HG02623 (cell line): ENCODE results near the gene DENND1A.

Experiments used
- ATAC-seq: cut with Tn5 transposase; IDR thresholded peaks from one replicate; pipeline ENCODE4 v1.9.1; 2021; ENCODE audit warnings: moderate library complexity; ENCODE audit not compliant: unreplicated experiment

Gene DENND1A

DNA sequence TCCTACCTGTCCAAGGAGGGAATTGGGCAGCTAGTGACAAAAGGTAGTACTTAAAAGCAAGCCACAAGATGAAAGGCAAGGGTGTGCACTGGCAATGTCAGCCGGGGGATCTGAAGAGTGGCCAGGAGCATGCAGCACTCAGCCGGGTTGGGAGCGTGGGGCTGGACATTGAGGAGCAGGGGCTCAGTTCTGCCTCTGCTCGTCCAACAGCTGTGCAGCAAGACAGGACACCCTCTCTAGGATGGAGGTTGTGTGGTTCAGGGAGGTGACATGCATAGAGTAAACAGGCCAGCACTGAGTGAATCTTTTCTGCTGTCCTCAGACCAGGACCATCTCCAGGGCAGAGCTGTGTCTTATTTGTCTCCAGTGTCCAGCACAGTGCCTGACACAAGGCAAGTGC, 338.6 kb downstream of the DENND1A start:
- no peak for ATAC-seq

DNA sequence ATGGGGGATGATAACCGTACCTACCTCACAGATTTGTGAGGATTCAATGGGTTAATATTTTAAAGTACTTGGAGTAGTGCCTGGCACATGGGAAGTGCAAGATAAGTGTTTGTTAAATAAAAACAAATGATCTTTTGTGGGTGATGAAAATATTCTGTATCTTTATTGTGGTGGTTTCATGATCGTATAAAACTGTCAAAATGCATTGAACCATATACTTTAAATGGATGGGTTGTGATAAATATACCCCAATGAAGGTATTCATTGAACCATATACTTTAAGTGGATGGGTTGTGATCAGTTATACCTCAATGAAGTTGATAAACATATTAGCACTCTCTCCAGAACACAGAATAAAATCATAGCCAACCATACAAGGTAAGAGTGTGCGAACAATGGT, 339.4 kb downstream of the DENND1A start:
- no peak for ATAC-seq

DNA sequence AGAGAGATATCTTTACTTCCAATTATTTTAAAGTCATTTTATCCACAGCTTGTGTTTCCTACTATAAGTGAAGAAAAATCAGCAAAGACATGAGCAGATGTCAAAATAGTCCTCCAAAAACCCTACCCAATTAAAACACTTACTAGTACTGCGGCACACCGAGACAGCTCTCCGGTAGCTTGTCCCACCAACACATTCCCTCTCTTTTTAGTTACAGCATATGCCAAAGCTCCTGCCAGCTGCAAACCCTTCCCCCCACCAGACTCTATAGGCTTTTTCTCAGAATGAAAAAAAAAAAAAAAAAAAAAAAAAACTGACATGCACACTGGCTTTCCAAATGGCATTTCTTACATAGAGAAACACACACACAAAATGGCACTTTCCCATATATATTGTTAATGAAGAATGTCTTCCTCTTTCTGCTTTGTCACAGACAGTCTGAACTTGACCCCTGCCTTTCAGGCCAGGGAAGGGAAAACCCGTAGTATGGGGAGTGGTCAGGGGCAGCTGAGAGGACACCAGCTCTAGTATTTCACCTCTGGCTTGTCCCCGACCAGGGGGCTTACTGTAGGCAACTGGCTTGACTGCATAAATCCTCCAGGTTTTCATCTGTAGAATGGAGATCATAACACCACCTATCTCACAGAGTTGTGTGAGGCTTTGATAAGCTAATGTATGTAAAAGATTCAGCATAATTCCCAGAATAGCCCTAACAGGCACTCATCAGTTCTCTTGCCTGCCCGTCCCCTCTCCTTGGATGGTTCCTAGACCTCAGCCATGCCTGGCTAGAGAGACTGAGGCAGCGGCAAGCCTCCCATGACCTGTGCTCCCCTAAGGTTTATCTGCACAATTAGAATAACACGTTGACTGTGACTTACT, 340.3 kb downstream of the DENND1A start:
- no peak for ATAC-seq

DNA sequence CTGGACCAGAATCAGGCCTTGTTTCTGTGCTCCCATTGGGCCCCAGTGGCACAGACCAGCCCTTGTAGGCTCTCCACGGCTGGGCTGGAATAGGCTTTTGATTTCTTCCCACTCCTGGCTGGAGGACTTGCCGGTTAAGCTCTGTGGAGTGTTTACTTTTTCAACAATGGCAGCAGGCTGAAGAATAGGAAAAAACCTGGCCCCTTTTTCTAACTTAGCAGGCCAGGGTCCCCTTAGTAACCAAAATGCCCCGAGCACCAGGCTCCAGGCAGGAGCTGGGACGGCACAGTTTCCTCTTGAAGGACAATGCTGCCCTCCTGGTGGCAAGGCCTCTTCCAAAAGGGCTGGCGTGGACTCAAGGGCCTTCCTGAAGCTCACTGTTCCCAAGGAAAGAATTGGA, 343.7 kb downstream of the DENND1A start:
- ATAC-seq, result no peak

DNA sequence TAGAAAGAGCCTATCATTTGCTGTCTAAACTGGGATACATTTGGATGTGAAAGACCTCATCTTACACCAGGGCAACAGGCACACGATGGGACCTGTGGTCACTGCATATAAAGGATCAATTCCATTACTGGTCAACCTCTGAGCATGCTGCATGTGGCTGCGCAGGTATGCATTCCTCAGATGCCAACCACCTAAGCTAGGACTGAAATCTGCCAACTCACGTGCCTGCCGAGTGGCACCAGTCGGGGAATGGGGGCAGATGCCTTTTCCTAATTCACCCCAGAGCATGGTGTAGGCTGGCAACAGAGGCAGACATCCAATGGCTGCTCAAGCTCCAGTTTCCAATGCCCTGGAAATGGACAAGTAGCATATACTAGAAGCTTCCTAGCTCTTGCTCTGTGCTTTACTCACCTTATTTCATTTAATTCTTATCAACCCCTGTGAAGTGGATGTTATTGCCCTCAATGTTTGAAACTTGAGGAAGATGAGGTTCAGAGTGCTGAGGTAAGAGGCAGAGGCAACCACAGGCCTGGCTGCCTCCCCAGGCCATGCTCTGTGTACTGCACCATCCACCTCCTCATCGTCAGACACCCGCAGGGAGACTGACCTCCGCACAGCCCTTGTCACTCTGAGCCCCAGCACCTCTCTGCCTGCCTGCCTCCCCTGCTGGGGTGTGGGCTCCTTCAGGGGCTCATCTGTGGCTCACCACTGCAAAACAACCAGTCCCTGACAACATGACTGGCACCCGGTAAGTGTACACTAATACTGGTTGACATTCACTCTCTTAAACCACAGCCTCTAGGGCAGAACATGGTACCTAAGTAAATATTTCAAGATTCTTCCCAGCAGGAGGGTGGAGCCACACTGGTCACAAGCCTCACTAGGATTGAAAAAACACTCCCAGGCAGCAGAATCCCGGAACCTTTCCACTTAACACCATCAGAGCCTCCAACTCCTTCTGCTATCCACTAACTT, 345.4 kb downstream of the DENND1A start:
- no peak for ATAC-seq

DNA sequence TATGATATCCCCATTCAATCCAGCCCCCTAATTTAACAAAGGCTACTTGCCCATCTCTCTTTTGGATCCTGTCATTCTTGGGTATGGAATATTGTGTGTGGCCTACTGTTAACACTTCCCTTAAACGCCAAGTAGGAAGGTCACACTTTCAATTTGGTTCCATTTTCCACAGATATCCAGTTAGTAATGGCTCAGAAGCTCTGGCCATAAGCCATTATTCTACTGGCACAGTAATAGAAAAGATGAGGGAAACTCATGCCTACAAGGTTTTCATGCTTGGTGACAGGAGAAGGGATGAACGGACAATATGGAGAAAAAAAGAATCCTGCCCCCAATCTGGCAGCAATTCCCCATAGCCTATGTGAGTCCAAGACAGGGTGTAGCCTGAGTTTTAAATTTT, 346.3 kb downstream of the DENND1A start:
- no peak for ATAC-seq

DNA sequence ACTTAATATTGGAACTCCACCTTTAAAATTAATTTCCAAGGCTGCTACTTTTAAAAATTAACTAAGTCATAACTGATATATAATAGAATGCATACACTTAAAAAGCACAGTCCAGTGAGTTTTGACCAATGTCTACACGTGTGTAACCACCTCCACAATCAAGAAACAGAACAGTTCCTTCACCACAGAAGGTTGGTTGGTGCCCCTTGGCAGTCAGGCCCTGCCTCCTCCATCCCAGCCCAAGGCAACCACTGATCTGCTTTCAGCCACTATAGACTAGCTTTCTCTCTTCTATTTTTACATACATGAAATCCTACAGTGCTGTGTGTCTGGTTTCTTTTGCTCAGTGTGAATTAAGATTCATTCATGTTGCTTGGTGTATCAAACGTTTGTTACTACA, 358.7 kb downstream of the DENND1A start:
- no peak for ATAC-seq

DNA sequence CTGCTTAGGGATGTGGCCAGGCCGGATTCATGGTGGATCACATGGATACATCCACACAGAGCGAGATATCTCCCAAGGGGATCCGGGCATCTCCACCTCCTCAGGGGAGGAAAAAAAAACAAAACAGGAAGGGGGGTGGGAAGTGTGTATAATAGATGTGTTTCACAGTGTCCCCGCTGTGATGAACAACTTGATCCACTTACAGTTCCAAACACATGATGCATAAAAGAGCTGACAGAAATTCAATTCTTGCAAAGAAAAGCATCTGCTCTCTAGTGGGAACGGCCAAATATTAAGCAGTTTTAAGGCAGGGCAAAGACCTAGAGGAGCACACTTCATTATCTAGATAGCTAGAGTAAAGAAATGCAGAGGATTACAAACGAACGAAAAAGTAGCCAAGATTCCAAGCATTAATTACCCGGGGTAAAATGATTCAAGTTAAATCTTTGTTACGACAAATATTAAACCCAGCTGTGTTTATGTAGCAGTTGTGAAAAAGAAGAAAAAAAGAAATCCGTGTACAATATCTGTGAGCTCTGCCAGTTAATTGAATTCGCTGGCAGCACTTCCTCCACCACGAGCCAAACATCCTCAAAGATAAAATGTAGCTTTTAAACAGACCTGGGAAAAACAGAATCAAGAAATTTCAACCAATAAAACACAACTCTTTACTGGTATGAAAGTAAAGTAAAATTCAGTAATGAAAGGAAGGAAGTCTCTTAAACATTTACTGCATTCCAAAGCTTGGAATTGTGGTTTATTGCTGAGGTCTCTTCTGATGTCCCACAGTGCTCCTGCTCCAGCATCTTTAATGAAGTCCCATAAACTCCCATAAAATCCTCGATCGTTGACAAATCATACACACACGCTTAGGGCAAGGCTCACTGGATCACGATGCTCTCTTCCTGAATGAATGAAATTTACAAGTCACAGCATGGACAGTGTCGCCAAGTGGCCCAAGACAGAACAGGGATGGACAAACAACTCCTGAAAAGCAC, 360.9 kb downstream of the DENND1A start:
- no peak for ATAC-seq

DNA sequence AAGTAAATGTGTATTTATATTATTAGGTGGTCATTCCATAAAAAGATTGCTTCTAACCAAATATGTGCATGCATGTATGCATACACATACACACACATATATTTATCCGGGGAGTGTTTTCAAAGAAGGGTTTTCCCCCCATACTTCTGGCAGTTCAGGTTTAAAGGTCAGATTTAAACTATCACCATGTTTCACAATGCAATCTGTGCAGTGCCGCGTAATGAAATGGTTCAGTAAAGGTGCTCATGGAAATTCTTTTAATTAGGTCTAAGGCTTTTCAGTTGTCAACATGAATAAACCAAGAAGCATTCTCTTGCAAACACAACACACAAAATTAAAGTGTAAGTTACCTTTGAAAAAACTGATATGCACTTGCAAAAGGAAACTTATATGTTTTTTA, 362.9 kb downstream of the DENND1A start:
- ATAC-seq, result no peak

DNA sequence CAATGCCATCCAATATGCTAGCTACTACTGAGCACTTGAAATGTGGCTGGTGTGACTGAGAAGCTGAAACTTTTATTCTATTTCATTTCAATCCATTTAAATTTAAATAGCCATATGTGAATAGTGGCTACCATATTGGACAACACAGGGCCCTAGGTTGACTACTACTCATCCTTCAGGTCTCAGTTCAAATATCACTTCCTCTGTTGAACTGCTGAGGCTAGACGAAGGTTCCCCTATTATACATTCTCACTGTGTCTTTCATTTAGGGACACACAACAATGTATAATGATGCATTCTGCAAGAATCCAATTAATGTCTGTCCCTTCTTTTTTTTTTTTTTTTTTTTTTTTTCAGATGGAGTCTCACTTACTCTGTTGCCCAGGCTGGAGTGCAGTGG, 365.3 kb downstream of the DENND1A start:
- ATAC-seq, result no peak

DNA sequence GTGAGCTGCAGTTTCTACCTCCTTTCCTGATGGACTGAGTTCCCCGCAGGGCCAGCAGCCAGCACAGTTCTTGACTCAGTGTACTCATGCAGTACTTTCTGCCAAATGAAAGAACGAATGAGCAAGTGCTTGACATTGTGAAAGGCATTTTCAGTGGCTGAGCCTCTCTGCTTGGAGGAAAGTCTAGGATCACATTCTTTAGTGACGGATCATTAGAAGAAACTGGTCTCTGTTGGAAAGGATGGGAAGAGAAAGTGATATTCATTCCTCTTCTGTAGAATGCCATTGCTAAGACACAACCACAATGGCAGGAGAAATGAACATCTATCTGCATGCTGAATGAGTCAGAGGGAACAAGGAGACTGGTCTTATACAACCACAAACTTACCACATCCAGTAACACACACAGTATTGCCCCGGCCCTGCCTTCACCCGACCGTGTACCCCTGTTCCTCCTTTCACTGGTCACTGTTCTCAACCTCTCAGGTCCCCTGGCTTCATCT, 367.0 kb downstream of the DENND1A start:
- ATAC-seq, result no peak

DNA sequence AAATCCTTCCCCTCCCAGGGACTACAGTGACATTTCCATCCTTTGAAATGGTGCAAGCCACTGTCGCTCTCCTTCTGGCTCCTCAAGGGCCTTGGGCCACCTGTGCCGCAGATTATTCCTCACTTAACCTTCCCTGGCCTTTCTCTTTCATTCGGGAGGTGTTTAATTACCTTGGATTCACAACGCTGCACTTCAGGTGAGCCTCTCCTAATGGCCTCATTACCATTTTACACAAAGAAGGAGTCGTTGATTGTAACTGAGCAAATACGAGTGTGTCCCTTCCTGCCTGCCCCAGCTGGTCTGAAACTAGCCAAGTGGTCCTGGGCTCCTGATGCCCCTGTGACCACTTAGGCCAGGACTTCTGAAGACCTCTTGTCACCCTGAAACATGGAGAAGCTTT, 368.9 kb downstream of the DENND1A start:
- ATAC-seq, result no peak

DNA sequence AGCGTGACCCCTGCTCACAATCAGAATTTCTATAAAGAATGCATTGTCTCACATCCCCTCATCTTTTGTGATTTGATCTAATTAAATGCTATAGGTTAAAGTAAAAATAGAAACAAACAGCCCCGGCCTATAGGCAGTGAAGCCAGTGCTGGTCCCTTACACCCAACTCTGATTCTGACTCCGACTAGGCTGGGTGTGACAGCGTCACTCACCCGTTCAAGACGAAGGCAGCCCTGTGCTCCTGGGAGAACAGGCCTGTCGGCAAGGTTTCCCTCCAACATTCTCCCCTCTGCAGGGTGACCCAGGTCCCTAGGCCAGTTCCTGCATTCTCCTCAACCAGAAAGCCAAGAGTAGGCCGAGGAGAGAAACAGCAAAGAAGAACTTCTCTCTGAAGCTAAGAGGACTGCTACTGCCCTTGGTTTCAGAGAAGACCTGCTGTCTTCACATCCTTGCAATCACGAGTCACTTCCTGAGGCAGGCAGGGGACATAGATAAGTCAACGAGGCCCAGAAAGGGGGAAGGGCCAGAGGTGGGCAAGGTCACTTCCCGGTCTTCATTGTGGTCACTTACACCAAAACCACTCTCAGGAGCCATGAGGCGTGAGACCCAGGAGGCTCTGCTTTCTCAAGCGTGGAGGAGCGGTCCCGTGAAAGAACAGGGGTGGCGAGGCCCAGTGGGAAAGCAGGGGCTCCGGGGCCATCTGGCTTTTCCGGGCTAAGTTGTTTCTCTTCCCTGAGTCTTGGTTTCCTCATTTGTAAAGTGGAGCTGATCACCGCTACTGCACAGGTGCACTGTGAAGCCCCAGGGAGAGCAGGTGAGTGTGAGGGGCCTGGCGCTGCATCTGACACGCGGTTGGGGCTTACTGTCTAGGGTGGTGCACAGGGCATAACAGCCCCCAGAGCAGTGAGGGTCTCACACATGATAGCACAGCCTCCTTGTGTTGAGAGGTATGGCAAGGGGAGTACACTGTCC, 373.2 kb downstream of the DENND1A start:
- no peak for ATAC-seq

DNA sequence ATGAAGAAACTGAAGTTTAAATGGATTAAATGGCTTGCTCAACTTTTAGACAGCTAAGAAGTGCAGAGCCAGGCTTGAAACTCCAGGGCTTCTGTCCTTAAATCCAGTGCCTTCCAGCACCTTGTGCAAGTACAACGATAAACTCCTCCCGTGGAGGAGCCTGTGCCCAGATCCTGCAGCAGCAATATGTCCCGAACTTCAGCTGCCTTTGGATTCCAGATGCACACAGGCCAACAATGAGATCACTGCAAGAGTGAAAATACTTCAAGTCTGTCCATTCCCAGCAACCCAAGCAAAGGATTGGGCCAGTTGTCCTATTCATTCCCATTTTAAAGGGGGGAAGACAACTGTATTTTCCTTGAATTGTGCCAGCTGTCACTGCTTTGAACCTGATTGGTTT, 374.3 kb downstream of the DENND1A start:
- ATAC-seq, result no peak

DNA sequence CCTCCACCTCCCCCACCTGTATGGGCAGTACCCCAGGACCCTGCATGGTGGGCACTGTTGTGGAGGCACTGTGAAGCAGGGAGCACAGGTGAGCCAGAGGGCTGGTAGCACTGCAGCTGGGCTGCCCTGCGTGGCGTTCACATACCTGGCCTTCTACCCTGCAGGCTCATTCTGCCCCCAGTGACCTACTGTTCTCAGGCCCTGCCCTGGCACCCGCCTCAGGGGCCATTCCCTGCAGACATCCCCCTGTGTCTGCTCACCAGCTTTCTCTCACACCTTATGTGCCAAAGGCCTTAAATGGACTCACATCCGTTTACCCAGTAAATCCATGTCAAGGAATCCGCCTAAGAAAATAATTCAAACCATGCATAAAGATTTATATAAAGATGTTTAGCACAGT, 377.4 kb downstream of the DENND1A start:
- ATAC-seq, result no peak

DNA sequence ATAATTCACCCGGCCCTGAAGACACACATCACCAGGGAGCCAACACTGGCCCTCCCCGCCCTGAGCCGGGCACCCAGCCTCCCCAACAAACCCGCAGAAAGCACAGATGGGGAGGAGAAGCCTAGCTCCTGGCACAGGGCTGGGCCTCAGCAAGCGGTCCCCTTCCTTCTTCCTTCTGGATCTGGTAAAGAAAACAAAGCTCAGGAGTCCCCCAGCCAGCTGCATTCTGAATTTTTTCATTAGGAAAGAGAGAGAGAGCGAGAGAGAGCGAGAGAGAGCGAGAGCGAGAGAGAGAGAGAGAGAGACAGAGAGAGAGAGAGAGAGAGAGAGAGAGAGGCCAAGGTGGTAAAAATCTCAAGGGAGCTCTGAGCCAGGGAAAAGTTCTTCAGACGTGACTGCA, 378.2 kb downstream of the DENND1A start:
- no peak for ATAC-seq

DNA sequence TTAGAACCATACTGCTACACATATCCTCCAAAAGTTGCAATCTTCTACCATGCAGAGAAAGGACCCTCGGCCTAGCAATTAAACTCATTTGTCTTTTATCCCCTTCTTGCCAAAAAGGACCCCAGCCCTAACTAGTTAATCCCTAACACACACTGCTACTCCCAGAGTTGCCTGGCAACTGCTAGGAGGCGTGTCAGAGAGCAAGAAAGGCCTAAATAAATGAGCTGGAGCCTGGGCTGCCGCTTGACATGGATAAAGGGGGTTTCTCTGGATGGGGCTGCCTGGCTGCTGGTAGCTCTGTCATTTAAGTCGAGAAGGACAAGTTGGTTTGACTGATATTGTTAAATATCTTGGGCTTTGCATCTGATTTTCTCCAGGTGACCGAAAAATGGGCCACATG, 379.1 kb downstream of the DENND1A start:
- ATAC-seq, result no peak

DNA sequence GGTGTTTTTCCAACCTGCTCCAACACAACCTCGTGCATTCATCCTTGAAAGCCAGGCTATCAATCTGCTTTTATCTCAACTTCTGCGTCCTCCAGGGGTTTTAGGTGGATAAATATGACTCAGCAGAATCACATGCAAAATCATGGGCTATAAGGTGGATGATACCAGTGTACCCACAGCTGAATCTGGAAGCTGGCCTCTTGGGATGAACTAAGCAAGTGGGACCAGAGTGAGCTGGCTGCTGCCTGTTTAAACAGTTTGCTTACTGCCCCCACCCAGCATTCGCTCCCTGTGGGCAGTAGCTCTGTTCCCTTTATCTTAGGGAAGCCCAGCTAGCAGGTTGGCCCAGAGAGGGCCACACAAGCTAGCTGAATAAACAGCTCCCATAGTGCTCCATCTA, 379.9 kb downstream of the DENND1A start:
- ATAC-seq, result no peak
